GM21723 (cell line): ENCODE measurements around the gene CSF1R.
"Not testable (repeated sequence)": the region's sequence is repeated elsewhere in the genome, so short reads cannot be mapped to it uniquely, and the experiment has no call there.

Experiments
- ATAC-seq: cut with Tn5 transposase; IDR thresholded peaks from one replicate; pipeline ENCODE4 v1.9.1; 2021; ENCODE audit warnings: mild to moderate bottlenecking, moderate library complexity; ENCODE audit not compliant: unreplicated experiment

Gene CSF1R

DNA sequence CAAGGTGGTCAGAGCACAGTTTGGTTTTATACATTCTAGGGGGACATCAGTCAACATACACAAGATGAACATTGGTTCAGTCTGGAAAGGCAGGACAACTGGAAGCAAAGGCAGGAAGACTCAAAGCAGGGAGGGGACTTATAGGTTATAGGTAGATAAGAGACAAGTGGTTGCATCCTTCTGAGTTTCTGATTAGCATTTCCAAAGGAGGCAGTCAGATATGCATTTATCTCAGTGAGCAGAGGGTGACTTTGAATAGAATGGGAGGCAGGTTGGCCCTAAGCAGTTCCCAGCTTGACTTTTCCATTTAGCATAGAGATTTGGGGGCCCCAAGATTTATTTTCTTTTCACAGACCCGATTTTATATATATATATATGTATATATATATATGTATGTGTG is 58.3 kb downstream of the CSF1R start:
- ATAC-seq, result not testable (repeated sequence)

- no peak for ATAC-seq
These were observed 59.6 kb downstream of the CSF1R start for GRCh38 chr5:150026682-150027172.

DNA sequence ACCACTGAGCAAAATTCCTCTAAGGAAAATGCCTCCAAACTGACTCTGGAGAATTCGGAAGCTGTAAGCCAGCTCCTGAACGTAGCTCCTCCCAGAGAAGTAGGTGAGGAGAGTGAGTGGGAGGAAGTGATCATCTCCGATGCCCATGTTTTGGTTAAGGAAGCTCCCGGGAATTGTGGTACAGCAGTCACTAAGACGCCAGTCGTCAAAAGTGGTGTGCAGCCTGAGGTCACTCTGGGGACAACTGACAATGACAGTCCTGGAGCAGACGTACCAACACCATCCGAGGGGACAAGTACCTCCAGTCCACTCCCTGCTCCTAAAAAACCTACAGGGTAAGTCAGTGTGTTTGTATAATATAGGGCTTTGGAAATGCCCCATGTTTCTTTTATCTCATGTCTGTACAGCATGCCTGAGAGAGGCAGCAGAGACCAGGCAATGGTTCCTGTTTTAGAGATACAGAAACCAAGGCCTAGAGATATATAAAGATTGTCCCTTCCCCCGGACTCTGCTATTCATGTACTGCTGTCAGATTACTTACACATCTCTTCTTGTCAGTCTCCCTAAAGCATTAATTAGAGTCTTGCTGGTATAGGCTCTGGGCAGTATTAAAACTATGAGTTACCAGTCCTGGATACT is 61.9 kb downstream of the CSF1R start:
- no peak for ATAC-seq

DNA sequence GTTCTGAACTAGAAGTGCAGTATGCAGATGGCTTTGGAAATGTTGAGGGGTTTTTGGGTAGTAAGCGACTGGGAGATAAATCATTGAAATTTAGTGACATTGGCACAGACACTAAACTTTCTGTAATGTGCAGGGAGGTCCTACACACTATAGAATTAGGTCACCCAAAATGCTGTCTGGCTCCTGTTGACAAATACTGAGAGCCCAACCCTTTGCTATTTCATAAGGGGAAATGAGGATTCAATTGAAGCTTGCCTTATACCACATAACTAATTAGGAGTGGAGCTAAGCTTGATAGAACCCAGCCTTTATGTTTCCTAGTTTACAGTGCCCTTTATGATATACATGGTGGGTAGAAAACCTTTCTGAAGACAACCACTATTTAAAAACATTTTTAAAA is 63.2 kb downstream of the CSF1R start:
- no peak for ATAC-seq

DNA sequence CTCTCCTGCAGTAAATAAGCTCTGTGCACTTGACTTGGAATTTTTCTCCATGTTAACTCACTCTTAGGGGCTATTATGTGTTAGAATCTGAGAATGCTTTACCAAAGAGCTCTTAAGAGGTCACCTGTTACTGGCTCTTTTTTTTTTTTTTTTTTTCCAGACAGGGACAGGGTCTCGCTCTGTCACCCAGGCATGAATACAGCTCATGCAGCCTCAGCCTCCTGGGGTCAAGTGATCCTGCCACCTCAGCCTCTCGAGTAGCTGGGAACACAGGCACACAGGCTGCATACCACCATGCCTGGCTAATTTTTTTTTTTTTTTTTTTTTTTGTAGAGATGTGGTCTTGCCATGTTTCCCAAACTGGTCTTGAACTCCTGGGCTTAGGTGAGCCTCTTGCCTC is 63.7 kb downstream of the CSF1R start:
- no peak for ATAC-seq

DNA sequence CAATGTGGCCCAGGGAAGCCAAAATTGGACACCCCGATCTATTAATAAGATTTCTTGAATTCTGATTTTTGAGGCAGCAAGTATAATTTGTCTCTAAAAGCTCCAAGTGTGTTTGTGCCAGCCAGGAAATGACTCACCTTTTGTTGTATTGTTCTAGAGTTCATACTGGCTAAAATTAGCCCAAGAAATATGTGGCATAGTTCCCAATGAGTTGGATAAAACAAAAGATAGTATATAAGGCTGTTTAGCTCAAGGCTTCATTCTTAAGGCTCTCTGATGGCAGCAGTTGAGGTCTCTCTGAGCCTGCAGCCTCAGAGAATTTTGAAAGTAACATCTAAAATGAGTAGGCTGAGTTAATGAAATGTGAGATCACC is 64.2 kb downstream of the CSF1R start:
- no peak for ATAC-seq

DNA sequence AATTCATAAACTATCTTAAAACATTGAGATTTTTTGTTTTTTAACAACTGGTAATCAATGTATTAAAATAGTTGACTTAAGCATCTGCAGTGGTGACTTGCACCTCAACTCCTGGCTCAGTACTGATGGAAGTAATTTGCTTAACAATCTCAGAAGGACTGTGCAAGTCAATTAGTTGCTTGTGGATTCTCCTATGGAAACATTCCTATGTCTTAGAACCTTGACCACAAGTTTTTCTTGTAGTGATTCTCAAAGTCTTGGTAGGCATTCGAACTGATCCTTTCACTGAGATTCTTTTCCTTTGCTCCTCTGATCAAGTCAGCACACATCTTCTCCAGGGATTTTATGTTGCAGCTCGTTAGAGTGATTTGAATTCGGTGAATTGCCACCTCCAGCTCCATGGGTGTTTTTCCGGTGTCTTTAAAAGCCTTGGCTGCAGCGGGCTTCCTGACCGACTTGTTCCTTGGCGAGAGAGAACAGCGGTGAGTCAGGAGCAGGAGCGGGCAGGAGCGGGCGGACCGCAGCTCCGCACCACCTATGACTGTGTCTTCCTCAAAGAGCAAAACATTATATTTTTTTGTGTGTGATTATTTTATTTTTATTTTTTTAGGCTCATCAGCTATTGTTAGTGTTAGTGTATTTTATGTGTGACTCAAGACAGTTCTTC is 64.7 kb downstream of the CSF1R start:
- ATAC-seq, result no peak

- ATAC-seq, result no peak
These were observed 66.1 kb downstream of the CSF1R start for GRCh38 chr5:150020249-150020648.

GRCh38 chr5:150017226-150018005 is 68.9 kb downstream of the CSF1R start:
- no peak for ATAC-seq

DNA sequence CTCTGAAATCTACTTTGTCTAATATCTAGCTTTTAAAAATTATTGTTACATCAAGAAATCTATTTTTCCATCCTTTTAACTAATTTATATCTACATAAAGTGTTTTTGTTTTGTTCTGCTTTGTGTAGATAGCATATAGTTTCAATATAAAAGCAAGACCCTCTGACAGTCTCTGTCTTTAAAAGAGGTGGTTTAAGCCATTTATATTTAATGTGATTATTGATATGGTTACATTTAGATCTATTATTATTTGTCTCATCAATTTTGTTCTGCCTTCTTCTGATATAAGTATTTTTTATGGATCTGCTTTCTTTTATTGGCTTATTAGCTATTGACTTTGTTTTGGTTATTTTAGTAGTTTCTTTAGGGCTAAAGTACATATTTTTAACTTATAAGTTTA is 69.8 kb downstream of the CSF1R start:
- no peak for ATAC-seq

- ATAC-seq, result no peak
These were observed 70.9 kb downstream of the CSF1R start for GRCh38 chr5:150015415-150015814.

DNA sequence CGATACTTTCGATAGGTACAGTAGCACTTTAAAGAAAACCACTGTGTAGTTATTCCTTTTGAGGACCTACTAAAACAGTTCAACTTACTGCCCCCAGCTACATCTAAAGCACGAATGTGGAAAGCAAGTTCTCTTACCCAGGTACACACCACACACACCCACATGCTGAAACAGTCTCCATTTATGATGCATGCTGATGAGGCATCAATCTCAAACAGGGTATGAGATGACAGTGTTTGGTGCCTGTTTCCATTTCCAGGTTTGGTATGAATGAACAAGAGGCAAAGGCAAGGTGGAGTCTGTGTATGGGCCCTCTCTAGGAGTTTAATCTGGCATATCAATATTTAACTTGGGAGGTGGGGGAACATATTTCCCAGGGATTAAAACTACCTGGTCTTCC is 71.9 kb downstream of the CSF1R start:
- no peak for ATAC-seq

DNA sequence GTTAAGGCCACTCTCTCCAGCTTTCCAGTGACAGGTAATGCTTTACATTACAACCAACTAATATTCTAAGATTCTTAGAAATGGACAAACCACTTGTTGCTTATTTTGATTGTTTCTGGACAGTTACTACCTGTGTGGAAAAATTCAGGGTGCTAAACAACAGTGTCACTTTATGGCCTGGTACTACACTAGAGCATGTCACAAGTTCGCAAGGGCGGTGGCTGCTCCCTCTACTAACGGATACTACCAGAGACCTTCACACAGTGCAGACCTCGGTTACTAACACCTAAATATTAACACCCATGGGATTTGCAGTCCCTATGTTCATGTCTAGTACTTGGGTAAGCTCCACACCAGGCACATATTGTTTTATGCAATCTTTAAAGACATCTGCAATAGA is 72.4 kb downstream of the CSF1R start:
- ATAC-seq, result no peak

DNA sequence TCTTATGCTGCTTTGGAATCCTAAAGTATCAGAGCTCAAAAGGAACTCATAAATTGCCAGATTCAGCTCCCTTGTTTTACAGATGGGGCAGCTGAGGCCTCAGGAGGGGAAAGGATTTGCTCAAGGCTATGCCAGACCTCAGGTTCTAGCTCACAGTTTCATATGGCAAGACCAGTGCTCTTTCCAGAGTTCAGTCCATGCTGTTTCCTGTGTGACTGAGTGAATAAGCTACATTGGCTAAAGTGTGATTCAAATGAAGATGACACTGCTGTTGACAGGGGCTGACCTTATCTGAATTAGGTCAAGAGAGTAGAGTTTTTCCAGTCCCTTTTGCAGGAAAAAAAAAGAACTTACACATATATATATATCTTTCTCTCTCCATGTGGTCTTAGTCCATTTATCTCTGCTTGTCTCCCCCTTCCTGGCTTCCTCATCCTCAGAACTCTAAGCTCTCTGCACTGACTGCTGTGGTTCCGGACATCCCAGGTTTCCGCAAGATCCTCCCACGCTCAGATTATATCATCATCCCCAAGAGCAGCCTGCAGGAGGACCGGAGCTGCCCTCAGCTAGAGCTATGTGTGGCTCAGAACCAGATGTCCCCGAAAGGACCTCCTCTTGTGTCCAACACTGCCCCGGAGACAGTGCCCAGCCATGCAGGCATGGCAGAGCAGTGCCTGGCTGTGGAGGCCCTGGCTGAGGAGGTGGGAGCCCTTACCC is 76.5 kb downstream of the CSF1R start:
- no peak for ATAC-seq

DNA sequence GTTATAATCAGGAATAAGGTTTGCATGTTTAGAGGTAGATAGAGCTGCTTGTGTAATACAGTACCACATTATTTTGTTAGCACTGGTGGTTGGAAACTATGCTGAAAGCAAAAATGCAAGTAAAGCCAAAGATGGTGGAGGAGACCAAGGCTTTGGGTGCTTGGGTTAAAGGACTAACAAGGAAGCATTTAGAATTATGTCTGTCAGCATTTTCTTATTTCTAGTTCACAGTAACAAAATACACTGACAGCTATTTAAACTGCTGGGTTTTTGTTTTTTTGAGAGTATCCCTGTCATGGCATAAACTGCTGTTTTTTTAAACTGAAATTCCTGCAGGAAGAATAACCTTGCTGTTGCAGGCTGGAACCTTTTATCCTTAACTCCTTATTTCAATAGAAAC is 79.3 kb downstream of the CSF1R start:
- no peak for ATAC-seq

- no peak for ATAC-seq
These were observed 80.0 kb downstream of the CSF1R start for GRCh38 chr5:150006318-150006717.
